OCI-LY7 (cell line): ENCODE measurements around the gene CD248.

Source experiments
- CTCF ChIP-seq: fragments of 200-600 bp; sonication (generic); conservative IDR thresholded peaks from 2 replicates; pipeline ENCODE4 v1.5.1; 2014; ENCODE audit warnings: mild to moderate bottlenecking, antibody characterized with exemption, low read length, moderate library complexity, mixed read lengths
- EZH2phosphoT487 ChIP-seq: fragments of 200-600 bp; sonication (generic); IDR thresholded peaks from 2 replicates; pipeline ENCODE4 v1.6.1; 2018; ENCODE audit warnings: low read depth, borderline replicate concordance, mild to moderate bottlenecking, mixed run types, antibody characterized with exemption, low read length, moderate library complexity, mixed read lengths

DNA sequence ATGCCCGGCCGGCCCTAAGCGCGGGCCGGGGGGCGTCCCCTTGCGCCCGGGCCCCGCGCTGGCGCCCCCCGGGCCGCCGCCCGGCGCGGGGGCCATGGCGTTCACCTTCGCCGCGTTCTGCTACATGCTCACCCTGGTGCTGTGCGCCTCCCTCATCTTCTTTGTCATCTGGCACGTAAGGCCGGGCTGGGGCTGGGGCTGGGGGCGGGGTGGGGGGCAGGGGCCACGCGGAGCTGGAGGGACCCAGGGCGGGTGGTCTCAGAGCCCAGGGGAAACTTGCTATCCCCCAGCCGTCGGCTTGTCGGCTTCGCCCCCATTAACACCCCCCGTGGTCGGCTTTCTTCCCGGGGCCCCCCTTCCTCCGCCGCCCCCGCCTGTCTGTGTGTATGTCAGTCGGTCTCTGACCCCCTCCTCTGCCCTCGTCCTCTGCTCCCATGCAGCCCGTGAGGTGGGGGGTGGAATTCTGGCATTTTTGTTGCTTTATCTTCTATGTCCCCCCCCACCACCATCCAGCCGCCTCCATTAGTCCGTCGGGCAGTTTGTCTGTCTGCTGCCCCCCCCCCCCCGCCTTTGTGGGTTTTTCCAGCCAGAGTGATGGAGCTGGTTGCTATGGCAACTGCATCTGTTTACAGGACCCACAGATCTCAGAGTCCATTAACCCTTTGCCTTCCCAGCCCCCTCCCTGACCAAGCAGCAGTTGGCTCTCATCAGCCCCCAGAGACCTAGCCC, 38.3 kb downstream of the CD248 start:
- TF ChIP-seq CTCF (no peak), EZH2phosphoT487 (no peak)
